K562 (cell line): ENCODE data around the gene ZNF785. TPM values are rescaled to one million over a fixed set of nuclear protein-coding genes. Genes with fewer than 3 reads are reported as not detected.

Source experiments
- BRF2 ChIP-seq: IDR thresholded peaks from 3 replicates; pipeline ENCODE4 v1.6.1; 2011; ENCODE audit warnings: borderline replicate concordance, mild to moderate bottlenecking; ENCODE audit not compliant: insufficient read length, insufficient read depth
- CC2D1A ChIP-seq: fragments of 450-650 bp; IDR thresholded peaks from 2 replicates; pipeline ENCODE4 v1.6.1; 2017; ENCODE audit warnings: mild to moderate bottlenecking
- E2F5 ChIP-seq: sonication (generic); formaldehyde crosslinking; IDR thresholded peaks from 2 replicates; pipeline ENCODE4 v1.8.0; 2022; ENCODE audit warnings: mild to moderate bottlenecking, missing genetic modification reagents
- HES1 ChIP-seq: fragments of 450-650 bp; IDR thresholded peaks from 2 replicates; pipeline ENCODE4 v1.6.1; 2016; ENCODE audit warnings: low read depth, mild to moderate bottlenecking, moderate library complexity
- IRF1 ChIP-seq: sonication (generic); formaldehyde crosslinking; IDR thresholded peaks from 2 replicates; pipeline ENCODE4 v1.8.0; 2022; ENCODE audit warnings: missing genetic modification reagents, mild to moderate bottlenecking, borderline replicate concordance
- KLF1 ChIP-seq: fragments of 450-650 bp; IDR thresholded peaks from 2 replicates; pipeline ENCODE4 v1.6.1; 2016; ENCODE audit warnings: missing genetic modification characterization, missing compliant biosample characterization
- NFYB ChIP-seq: IDR thresholded peaks from 2 replicates; pipeline ENCODE4 v1.6.1; 2011; ENCODE audit warnings: mild to moderate bottlenecking, moderate library complexity; ENCODE audit not compliant: insufficient read length; ENCODE audit errors: extremely low read depth
- RBM34 ChIP-seq: fragments of 200-400 bp; formaldehyde crosslinking; IDR thresholded peaks from 2 replicates; pipeline ENCODE4 v1.6.1; 2018; ENCODE audit warnings: low read length, borderline replicate concordance; ENCODE audit not compliant: insufficient read depth
- SREBF2 ChIP-seq: sonication (generic); formaldehyde crosslinking; IDR thresholded peaks from 2 replicates; pipeline ENCODE4 v1.4.0; 2020; ENCODE audit warnings: mild to moderate bottlenecking, missing genetic modification reagents
- TEAD1 ChIP-seq, 2 experiments: fragments of 450-650 bp in 1 of 2; sonication (generic) in 1 of 2; formaldehyde crosslinking; IDR thresholded peaks; 2 replicates each; pipeline versions ENCODE4 v1.4.0 to v1.8.0; 2020 to 2022; ENCODE audit warnings: mild to moderate bottlenecking in 2 of 2, missing genetic modification reagents in 1 of 2
- TFAP4 ChIP-seq: sonication (generic); formaldehyde crosslinking; IDR thresholded peaks from 2 replicates; pipeline ENCODE4 v1.8.0; 2022; ENCODE audit warnings: missing genetic modification reagents, mild to moderate bottlenecking, moderate library complexity, borderline replicate concordance
- XRCC5 ChIP-seq: fragments of 200-400 bp; formaldehyde crosslinking; IDR thresholded peaks from 2 replicates; pipeline ENCODE4 v1.6.1; 2017; ENCODE audit warnings: low read depth, mild to moderate bottlenecking, low read length
- ZNF197 ChIP-seq: fragments of 200-800 bp; sonication (Bioruptor generic); IDR thresholded peaks from 2 replicates; pipeline ENCODE4 v1.6.1; 2016; ENCODE audit warnings: low read depth, missing genetic modification characterization, missing compliant biosample characterization
- ZNF609 ChIP-seq: sonication (generic); formaldehyde crosslinking; IDR thresholded peaks from 2 replicates; pipeline ENCODE4 v1.8.1; 2023; ENCODE audit warnings: missing genetic modification reagents, mild to moderate bottlenecking, borderline replicate concordance
- polyA plus RNA-seq, 8 experiments: library from polyadenylated mRNA; depleted of rRNA in 4 of 8; stranded (reverse) in 5 of 8; unstranded in 3 of 8; fragments of >200 nt; fragmentation: Nextera tagmentation in 2 of 8; fragmentation: Illumina TruSeq in 1 of 8; extraction: Ambion mirVana in 2 of 8; extraction: Trizol in 1 of 8; gene quantifications; 2 replicates each; pipeline versions ENCODE4 v1.2.1 to v1.2.3, GENCODE V29; 2011 to 2014; ENCODE audit warnings: inconsistent platforms in 1 of 8, missing spikeins in 1 of 8
- total RNA-seq, 7 experiments: library from RNA; depleted of rRNA in 6 of 7; stranded (reverse); fragments of >200 nt in 6 of 7; fragmentation: Illumina TruSeq in 2 of 7; extraction: Trizol in 2 of 7; gene quantifications; 2 replicates each; pipeline versions ENCODE4 v1.2.1 to v1.2.3, GENCODE V29; 2011 to 2021; ENCODE audit warnings: low replicate concordance in 1 of 7

Gene ZNF785
- total and polyA plus RNA-seq, 9 of the 15 experiments (the other 6 are each of a cell fraction or from before 2014, with no cell fraction given) = 0.64 to 11.0 (median 6.4) TPM

GRCh38 chr16:30609926-30610839 is 24.7 kb upstream of the ZNF785 start, which contains the start of gene ZNF689 (continued):
- TF ChIP-seq ZNF609 (CRISPR knock-in tag) (peak; percentile 67; the same call in 1 of the 2 replicates), HES1 (no peak), RBM34 (no peak), E2F5 (CRISPR knock-in tag) (0 out of 2 replicates have a peak, but pooled peaks have one; percentile 66), ZNF197 (peak; percentile 94), IRF1 (CRISPR knock-in tag) (no peak), SREBF2 (CRISPR knock-in tag) (no peak), TEAD1 (CRISPR knock-in tag; IDR thresholded peaks at IDR 0.05) (no peak; a peak in 1 of 4 replicates), CC2D1A (no peak), XRCC5 (no peak), BRF2 (no peak), NFYB (peak; percentile 96), TFAP4 (CRISPR knock-in tag) (peak; percentile 65; the same call in 1 of the 2 replicates), KLF1 (tag) (no peak; the same call in 1 of the 2 replicates)
